ENCODE results near the gene OTX1.

GRCh38 chr2:63053081-63053888 is 2.7 kb downstream of the OTX1 start:
- no peak for TF ChIP-seq CTCF (conservative IDR thresholded peaks at IDR 0.05)
- TF ChIP-seq ZFX (IDR thresholded peaks at IDR 0.05) = no peak

Measured in C4-2B (cell line).